ENCODE measurements around the gene APOO. TPM values are rescaled to one million over a fixed set of nuclear protein-coding genes. Genes with fewer than 3 reads are reported as not detected.

Gene APOO
- 76.4 TPM for total RNA-seq
- long read RNA-seq, transcript APOO-201 (9 exons, 1,118 nt) = major isoform, 30 of 60 reads
- long read RNA-seq, partial matches to known transcripts = 3 of 60 reads
- long read RNA-seq, other reads (novel, unspliced or antisense) = 27 of 60 reads

DNA sequence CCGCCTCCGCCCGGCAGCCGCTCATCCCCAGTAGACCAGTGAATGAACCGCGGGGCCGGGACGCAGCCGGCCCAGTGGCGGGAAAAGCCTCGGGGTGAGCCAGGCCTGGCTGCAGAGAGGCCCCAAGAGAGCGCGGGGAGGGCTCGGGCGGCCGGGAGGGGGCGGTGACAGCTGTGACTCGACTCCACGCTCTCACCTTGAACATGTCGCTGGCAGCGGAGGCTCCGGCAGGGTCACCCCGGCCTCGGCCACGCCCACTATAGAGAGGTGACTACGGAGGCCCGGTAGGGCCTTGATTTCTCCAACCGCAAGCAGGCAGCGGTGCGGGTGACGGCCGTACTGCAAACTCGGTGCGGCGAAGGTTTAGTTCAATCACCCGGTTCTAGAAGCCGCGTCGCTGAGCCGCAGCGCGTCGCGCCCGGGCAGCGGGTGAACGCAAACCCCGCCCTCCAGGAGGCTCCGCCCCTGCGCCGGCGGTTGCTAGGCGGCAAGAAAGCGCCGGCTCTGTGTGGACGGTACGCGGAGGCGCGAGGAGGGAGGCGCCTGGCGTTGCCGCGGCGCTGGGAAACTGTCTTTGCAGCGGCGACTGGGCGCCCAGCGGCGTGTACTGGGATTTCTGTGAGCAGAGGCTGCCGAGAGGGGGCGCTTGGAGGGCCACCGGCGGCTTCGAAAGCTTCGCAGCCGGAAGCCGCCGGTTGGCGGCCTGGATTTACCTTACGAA lies at the start of gene APOO, which contains the start of gene CXorf58:
APOO (minus strand) TSS at position 441 of the 721 bp plus-strand sequence; CDS start at position 205, 236 bp downstream.
CXorf58 (plus strand) TSS at position 509 of the 721 bp plus-strand sequence. CDS start 2,297 bp downstream, outside the sequence.
- peak; percentile 95 for DNase-seq (ENCODE audit: low spot score)

DNA sequence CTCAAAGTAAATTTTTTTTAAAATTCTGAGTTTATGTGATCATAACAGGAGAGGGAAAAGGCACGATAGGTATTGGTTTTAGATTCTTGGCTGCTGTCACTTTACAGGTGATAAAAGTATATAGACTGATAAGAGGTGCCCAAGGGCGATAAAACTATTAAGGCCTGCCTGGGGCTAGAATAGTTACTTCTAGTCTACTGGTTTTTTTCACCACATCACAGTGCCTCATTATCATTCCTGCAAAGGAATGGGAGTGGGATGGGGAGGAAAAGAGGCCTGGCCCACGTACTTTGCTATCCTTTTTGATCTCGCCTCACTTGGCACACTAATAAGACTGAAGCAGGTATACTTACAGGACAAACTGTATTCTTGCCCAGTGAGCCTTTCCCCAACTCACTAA lies 46.7 kb upstream of the APOO start:
- intact Hi-C loops (cut with DNase I) = no loop called here
- no peak for DNase-seq (ENCODE audit: low spot score)

More for the DNA sequence above, at the start of gene APOO, which contains the start of gene CXorf58:
- intact Hi-C loops (cut with DNase I) = loop anchor here (2.0 to 5.0 kb wide), 3 partner anchors 120 to 165 kb away; partner anchors contain the start of genes ACOT9, EIF2S3 and KLHL15

DNA sequence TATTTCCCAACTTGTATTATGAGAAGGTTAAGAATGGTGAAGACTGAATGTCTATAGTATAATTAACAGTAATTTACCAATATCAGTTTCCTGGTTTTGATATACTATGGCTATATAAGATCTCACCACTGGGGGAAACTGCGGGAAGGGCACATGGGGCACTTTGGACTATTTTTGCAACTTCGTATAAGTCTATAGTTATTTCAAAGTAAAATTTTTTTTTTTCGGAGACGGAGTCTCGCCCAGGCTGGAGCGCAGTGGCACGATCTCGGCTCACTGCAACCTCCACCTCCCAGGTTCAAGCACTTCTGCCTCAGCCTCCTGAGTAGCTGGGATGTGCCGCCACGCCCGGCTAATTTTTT lies 46.2 kb upstream of the APOO start:
- DNase-seq (ENCODE audit: low spot score) = no peak
- intact Hi-C loops (cut with DNase I) = no loop called here

DNA sequence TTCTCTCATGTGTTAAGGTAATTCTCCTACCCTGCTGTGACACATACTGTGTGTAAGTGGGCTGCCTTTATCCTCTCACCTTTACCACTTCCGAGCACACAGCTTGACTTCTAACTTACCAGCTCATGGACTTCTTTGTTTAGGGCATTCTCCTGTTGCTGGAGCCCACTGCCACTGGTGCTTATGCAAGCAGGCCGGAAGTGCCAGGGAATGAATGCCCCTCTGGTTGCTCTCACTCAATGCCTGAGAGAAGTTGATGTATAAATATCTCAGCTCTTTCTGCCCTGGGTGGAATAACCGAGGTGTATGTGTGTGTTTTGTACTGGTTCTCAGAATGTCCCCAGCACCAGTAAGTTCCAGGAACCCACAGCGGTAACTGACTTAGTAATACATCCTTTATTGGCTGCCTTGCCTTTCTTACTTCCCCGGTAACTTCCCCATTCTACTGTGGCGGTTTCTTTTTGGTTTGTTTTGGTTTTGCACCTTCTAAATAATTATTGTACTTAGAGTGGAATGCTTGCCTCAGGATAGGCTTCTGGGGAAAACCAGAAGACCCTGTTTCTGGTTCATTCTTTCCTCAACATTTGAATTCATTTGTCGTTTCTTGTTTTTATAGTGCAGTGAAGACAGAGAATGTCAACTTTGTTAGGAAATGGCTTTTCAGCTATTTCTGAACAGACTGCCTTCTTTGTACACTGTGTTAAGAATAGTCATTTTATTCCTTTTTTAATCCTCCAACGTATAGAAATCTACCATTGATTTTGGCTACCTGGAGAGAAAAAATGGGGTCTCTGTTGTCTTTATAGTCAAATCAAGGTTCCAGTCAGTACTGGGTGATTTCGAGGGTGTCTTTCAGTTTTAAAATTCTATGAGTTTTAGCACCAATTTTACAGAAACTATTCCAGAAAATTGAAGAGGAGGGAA lies 45.5 kb upstream of the APOO start:
- DNase-seq (ENCODE audit: low spot score) = no peak
- intact Hi-C loops (cut with DNase I) = no loop called here

DNA sequence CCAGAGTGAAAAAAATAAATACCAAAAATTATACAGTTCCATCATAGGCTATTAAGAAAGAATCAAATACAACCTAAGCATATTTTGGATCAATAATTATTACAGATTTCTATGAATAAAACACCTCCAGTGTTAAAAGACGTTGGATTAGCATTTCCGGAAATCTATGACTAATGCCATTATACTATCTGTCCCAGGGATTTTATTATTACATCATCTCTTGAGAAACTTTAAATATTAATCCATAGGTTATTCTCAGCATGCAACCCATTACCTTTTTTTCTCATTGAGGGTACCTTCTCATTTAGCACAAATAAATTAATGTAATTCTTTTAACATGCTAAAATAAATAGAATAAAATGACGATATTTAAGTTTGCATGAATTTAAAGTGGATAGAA lies 44.7 kb upstream of the APOO start:
- intact Hi-C loops (cut with DNase I) = no loop called here
- no peak for DNase-seq (ENCODE audit: low spot score)

DNA sequence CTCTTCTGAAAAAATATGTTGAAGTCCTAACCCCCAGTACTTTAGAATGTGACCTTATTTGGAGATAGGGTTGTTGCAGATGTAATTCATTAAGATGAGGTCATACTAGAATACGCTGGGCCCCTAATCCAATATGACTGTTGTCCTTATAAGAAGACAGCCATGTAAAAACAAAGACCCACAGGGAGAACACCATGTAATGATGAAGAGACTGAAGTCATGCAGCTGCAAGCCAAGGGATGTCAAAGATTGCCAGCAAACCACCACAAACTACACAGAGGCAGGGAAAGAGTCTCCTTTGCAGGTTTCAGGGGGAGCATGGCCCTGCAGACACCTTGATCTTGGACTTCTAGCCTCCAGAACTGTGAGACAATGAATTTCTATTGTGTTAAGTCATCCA lies 37.5 kb upstream of the APOO start:
- no peak for DNase-seq (ENCODE audit: low spot score)
- intact Hi-C loops (cut with DNase I) = no loop called here

DNA sequence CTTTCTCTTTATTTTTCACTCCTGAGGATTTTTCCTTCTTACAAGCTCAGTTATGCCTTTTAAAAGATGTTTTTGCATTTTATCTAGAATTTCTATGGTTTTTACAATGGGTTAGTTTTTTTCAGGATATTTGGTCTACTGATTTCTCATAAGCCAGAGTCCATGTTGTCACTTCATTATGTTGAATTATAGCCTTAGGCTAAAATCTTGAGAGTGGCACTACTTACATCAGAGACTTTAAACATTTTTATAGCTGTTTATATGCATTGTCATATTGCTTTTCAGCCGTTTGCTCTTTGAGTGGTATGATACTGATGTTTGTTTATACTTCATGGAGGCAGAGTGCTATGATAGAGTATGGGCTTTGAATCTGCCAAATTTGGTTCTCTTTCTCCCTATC lies 36.5 kb upstream of the APOO start:
- DNase-seq (ENCODE audit: low spot score) = no peak
- intact Hi-C loops (cut with DNase I) = no loop called here

DNA sequence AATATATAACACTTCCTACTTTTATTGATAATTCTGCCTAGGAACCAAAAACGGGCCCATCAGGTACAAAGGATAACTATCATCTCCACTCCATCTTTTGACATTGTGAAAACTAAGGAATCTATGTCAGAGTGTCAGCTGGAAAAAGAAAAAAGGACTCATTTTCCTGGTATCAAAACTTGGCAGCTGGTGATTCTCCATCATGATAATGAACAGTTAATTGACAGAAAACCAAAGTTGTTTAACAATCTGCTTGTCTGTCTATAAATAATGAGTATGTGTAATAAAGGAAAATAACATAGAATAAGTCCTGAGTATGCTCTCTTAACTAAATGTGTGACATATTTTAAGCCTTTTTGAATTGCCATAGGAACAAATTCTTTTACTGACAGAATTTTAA lies 31.5 kb upstream of the APOO start:
- intact Hi-C loops (cut with DNase I) = no loop called here
- no peak for DNase-seq (ENCODE audit: low spot score)

DNA sequence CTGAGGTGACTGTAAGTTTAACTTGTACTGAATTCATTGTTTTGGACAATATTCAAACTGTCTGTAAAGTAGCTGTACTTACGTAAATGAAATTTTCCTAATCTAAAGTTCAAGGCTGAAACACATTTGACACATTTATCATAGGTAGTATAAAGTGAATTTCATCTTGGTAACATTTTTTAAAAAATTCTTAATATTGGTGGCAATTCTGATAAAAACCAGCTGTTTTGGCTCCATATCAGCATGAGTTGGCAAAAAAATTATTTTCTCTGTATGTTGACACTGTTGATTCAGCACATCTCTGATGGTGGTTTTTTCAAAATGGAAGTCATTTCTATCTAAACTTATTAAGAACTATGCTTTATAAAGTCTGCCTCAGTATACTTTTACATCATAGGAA lies 31.0 kb upstream of the APOO start:
- no peak for DNase-seq (ENCODE audit: low spot score)
- intact Hi-C loops (cut with DNase I) = no loop called here

DNA sequence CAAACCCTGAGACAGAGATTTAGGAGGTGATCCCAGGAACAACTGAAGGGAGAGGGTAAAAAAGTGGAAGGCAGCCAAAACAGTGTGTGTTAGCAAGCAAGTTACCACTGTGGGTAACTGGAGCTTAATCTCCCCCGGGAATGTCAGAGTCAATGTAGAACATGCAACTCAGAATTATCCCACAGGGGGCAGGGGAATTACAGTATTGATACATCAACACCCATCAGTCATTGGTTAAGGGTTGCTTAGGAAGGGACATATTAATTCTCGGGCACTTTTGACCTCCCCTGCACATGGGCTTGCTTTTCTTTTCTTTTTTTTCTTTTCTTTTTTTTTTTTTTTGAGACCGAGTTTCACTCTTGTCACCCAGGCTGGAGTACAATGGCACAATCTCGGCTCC lies 29.4 kb upstream of the APOO start:
- no peak for DNase-seq (ENCODE audit: low spot score)
- intact Hi-C loops (cut with DNase I) = no loop called here

DNA sequence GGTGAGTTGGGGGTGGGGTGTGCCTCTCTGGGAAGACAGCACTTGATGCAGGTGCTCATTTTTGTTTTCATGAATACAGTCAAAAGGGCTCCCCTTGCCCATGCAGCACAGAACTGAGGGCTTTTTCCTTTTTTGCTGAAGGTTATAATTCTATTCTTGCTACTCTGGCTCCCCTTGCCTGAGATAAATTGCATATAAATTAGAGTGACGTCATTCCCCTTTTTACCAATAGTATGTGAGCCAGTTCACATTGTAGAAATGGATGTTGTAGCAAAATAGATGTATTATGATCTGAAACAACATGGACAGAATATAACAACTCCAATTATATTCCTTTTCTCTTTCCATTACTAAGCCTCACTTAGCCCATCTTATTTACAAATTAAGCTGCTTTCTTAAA lies 28.4 kb upstream of the APOO start:
- DNase-seq (ENCODE audit: low spot score) = no peak

DNA sequence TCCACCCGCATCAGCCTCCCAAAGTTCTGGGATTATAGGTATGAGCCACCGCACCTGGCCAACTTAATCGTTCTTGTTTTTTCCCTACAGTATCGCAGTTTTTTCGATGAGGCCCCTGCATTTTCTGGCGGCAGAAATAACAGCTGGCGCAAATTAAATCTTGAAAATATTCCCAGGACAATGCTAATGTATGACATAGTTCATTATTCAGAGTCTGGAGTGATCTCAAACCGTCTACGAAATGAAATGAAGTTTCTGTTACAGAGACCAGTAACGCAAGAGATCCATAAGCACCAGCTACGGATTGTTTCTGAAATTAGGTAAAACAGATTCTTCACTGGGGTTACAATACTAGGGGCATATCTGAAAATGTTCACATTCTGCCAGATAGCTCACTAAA lies 27.4 kb upstream of the APOO start:
- intact Hi-C loops (cut with DNase I) = no loop called here
- DNase-seq (ENCODE audit: low spot score) = no peak

More for the DNA sequence above, 28.4 kb upstream of the APOO start:
- intact Hi-C loops (cut with DNase I) = no loop called here

DNA sequence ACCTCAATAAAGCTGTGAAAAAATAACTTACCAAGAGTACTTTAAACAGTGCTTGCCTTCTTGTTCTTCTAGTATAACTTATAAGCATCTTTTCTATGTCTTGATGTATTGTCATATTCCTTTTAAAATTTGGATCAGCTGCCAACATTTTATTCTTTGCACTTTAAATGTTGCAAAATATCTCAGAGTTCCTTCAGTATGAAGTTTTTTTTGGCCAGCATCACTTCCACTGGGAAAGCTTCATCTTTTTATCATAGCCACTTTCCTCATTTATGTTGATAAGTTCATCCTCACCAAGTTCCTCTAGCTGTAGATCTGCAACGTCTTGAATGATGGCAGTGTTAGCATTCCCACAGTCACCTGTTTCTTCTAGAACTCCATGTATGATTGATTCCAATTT lies 24.3 kb upstream of the APOO start:
- DNase-seq (ENCODE audit: low spot score) = no peak
- intact Hi-C loops (cut with DNase I) = no loop called here

DNA sequence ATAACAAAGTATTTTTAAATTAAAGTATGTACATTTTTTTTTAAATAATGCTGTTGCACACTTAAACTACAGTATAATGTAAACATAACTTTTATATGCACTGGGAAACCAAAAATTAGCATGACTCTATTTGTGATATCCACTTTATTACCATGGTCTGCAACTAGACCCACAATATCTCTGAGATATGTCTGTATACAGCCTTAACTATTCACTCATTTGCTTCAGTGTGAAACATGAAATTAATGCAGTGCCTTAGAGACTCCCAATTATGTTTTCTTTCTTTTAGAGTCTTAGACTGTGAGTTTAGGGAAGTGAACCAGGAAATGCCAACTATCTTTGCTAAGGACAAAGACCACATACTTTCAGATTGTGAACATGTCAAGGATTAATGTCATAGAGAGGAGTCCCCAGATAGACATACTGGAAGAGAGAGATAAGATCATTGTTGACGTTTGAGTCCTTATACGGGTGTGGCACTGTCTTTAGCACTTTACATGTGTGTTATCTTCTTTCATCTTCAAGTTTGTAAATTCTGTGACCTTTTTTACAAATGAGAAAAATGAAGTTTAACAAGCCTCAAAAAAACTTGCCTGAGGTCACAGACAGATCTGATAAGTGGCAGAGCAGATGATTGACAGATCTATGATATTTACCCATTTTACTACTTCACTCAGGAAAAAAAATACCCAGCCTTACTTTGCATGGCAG lies 23.3 kb upstream of the APOO start:
- DNase-seq (ENCODE audit: low spot score) = no peak
- intact Hi-C loops (cut with DNase I) = no loop called here

DNA sequence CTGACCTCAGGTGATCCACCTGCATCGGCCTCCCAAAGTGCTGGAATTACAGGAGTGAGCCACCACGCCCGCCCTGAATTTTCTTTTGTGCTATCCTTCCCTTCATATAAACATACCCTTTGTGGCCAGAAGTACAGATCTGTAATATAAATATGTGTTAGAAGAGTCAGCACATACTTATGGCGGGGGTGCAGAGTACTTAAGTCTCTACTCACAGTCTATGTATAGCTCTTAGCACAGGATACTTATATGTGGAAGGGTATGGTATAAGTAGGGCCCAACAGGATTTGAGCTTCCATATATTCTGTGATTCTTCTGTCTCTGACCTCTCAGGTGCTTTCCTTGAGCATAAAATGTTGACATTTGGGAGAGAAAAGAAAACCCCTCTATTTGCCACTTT lies 18.3 kb upstream of the APOO start:
- DNase-seq (ENCODE audit: low spot score) = no peak
- intact Hi-C loops (cut with DNase I) = no loop called here

DNA sequence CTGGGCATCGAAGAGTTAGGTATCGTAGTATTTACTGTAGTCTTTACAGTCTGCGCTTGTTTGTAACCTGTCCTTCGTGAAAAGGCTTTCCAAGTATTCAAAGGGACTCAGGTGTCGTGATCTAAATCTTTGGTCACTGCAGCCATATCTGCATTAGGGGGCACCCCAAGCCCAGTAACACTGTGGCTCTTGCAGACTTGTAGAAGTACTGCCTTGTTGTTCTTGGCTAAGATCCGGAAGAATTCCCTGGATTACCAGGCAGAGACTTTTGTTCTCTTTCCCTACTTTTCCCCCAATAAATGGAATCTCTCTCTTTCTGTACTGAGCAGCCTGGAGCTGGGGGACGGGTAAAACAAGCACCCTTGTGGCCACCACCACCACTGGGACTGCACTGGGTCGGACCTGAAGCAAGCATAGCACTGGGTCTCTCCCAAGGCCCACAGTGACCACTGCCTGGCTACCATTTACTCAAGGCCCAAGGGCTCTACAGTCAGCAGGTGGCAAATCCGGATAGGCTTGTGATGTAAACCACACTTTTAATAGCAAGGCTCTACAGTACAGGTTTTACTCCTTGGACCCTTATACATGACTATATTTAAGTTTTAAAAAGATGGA lies 12.1 kb upstream of the APOO start:
- intact Hi-C loops (cut with DNase I) = no loop called here
- no peak for DNase-seq (ENCODE audit: low spot score)

DNA sequence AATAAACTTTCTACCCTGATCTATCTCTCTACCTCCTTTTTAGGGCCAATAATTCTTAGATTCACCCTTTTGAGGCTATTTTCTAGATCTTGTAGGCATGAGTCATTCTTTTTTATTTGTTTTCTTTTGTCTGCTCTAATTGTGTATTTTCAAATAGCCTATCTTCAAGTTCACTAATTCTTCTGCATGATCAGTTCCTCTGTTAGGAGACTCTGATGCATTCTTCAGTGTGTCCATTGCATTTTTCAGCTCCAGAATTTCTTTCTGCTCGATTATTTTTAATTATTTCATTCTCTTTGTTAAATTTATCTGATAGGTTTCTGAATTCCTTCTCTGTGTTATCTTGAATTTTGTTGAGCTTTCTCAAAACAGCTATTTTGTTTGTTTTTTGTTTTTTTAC lies 11.4 kb upstream of the APOO start:
- intact Hi-C loops (cut with DNase I) = no loop called here

DNA sequence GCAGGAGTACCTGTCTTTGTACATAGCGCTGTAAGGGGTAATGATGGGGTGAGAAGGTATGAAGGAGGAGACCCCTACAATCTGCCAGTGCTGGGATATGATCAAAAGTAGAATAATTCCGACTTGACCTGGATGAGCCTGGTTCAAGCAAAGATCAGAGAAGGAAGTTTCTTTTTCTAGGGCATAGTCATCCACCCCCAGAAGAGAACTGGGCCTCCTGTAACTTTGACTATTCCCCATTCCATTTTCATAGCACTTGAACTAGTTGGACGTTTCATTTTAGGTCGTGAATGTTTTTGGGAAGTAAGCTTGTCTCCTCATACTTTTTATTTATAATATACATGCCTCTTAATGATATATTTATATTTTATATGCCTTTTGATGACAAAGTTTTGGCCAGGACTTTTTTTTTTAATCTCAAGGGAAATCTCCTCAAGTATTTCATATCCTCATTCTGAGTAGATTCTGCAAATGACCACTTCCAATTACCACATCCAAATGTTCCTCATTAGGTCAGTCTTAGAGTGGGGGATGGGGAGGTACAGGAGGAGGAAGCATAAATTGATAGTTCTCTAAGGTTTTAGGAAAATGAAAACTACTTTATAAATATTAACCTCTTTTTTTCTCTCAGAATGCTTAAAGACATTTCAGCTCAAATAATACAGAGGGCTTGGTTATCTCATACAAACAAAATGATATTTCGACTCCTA lies 3.5 kb upstream of the APOO start:
- DNase-seq (ENCODE audit: low spot score) = no peak
- intact Hi-C loops (cut with DNase I) = no loop called here

More for the DNA sequence above, 11.4 kb upstream of the APOO start:
- no peak for DNase-seq (ENCODE audit: low spot score)

All from cardiac septum (tissue), 1 donor.